SK-N-SH (cell line): Measurements from ENCODE around the gene ATP2A3.

ENCODE experiments used
- JUND ChIP-seq: IDR thresholded peaks from 2 replicates; pipeline ENCODE4 v1.4.0; 2012
- SIN3A ChIP-seq: IDR thresholded peaks from 2 replicates; pipeline ENCODE4 v1.6.1; 2012; ENCODE audit warnings: low read depth, mild to moderate bottlenecking, low read length, moderate library complexity, borderline replicate concordance
- ZBTB33 ChIP-seq: IDR thresholded peaks from 2 replicates; pipeline ENCODE4 v1.4.0; 2012; ENCODE audit warnings: low read depth, borderline replicate concordance

DNA sequence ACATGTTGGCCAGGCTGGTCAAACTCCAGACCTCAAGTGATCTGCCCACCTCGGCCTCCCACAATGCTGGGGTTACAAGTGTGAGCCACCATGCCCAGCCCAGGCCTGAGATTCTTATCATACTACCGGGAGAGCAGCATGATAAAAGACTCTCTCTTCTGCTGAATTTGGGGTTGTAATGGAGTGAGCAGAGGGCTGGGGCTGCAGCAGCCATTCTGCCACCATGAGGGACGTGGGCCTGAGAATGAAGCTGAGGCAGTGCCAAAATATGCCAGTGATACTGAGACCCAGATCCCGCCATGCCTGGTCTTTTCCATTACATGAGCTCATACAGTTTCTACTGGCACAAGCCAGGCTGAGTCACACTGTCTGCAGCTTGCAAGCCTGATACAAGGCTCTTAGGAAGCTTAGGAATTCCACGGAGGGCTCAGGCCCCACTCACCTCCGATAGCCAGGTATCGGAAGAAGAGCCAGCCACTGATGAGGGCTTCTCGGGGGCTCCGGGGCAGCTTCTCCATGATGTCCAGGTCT lies 28.3 kb downstream of the ATP2A3 start:
- TF ChIP-seq JUND (no peak; the same call in 1 of the 2 replicates), ZBTB33 (no peak), SIN3A (no peak)
